Gastroesophageal sphincter (tissue), 4 donors: ENCODE results near the gene TMEM131L. TPM values are rescaled to one million over a fixed set of nuclear protein-coding genes. Genes with fewer than 3 reads are reported as not detected.

Experiments
- ATAC-seq: fragments of 150-250 bp; one replicate; pipeline ENCODE4 v1.9.1; 2016; ENCODE audit warnings: mild to moderate bottlenecking, moderate library complexity
- H3K27ac ChIP-seq, 4 donors: fragments of 200-600 bp; sonication (generic) in 3 of 4; 1 replicate in 3 of 4; 2 replicates in 1 of 4; pipeline ENCODE4 v1.5.1; 2016 to 2019
- H3K27me3 ChIP-seq: fragments of 200-600 bp; sonication (generic); one replicate; pipeline ENCODE4 v1.5.1; 2019
- H3K36me3 ChIP-seq, 2 donors: fragments of 200-600 bp; sonication (generic); one replicate each; pipeline ENCODE4 v1.5.1; 2019; ENCODE audit warnings: control low read depth in 1 of 2
- H3K4me1 ChIP-seq, 3 donors: fragments of 200-600 bp; sonication (generic); 1 replicate in 2 of 3; 2 replicates in 1 of 3; pipeline ENCODE4 v1.5.1; 2016 to 2019; ENCODE audit warnings: control low read depth in 2 of 3
- H3K4me3 ChIP-seq, 2 donors: fragments of 200-600 bp; sonication (generic); one replicate each; pipeline ENCODE4 v1.5.1; 2019; ENCODE audit warnings: mild to moderate bottlenecking in 1 of 2, moderate library complexity in 1 of 2
- H3K9me3 ChIP-seq, 3 donors: fragments of 200-600 bp; sonication (generic); one replicate each; pipeline ENCODE4 v1.5.1; 2017 to 2019; ENCODE audit warnings: control low read depth in 2 of 3
- CTCF ChIP-seq, 4 experiments: fragments of 200-600 bp in 2 of 4; fragments of 450-650 bp in 2 of 4; sonication (generic) in 1 of 4; IDR thresholded peaks; one replicate each; pipeline ENCODE4 v1.5.1; 2017 to 2019; ENCODE audit warnings: antibody characterized with exemption in 4 of 4, mild to moderate bottlenecking in 2 of 4, moderate library complexity in 2 of 4
- EP300 ChIP-seq: sonication (generic); formaldehyde crosslinking; IDR thresholded peaks from one replicate; pipeline ENCODE4 v1.6.1; 2017; ENCODE audit warnings: antibody characterized with exemption, mild to moderate bottlenecking
- POLR2A ChIP-seq, 2 donors: fragments of 450-650 bp; IDR thresholded peaks; one replicate each; pipeline ENCODE4 v1.6.1; 2017; ENCODE audit warnings: antibody characterized with exemption in 2 of 2, mild to moderate bottlenecking in 2 of 2, moderate library complexity in 1 of 2
- POLR2AphosphoS5 ChIP-seq: sonication (generic); formaldehyde crosslinking; IDR thresholded peaks from one replicate; pipeline ENCODE4 v1.6.1; 2017; ENCODE audit warnings: antibody characterized with exemption
- WGBS, 2 donors: methylation state at CpG; one replicate each; pipeline ENCODE4 v1.1.5; 2018; ENCODE audit warnings: low coverage in 1 of 2; 5-methylcytosine and 5-hydroxymethylcytosine counted together
- total RNA-seq, 4 donors: library from RNA; depleted of rRNA; stranded (reverse); fragments of >200 nt; gene quantifications; one replicate each; pipeline ENCODE4 v1.1.0, GENCODE V29; 2016

Gene TMEM131L
- total RNA-seq, 4 donors from 2014 or later = 14.2 to 24.0 (median 18.4) TPM

- Histone ChIP-seq H3K36me3 (no peaks in the 10 kb centered on the region), H3K9me3 (no peaks in the 10 kb centered on the region), H3K27ac (peak overlapping the region in 1 of 4 donors; percentile 31), H3K4me1 (no peaks in the 10 kb centered on the region), H3K4me3 (no peak overlapping the region), H3K27me3 (no peaks in the 10 kb centered on the region)
- no peak for TF ChIP-seq EP300
- no peak for ATAC-seq
- 48% methylated on average over 2 to 5 of the region's 5 CpGs for WGBS, 2 donors
These were observed 47.1 kb upstream of the TMEM131L start for GRCh38 chr4:153419029-153419428.

- TF ChIP-seq CTCF (IDR thresholded peaks at IDR 0.05) (no peak), POLR2A (IDR thresholded peaks at IDR 0.05) (no peak), POLR2AphosphoS5 (no peak), EP300 (no peak)
- Histone ChIP-seq H3K27me3 (no peaks in the 10 kb centered on the region), H3K4me3 (no peak overlapping the region), H3K9me3 (no peaks in the 10 kb centered on the region), H3K36me3 (no peaks in the 10 kb centered on the region), H3K4me1 (no peaks in the 10 kb centered on the region), H3K27ac (no peak overlapping the region)
- ATAC-seq = no peak
- WGBS, 2 donors = 0 to 71% methylated on average over 1 to 9 of the region's 9 CpGs
These were observed 46.4 kb upstream of the TMEM131L start for GRCh38 chr4:153419673-153420278.

- Histone ChIP-seq H3K4me1 (no peaks in the 10 kb centered on the region), H3K27me3 (no peaks in the 10 kb centered on the region), H3K36me3 (no peaks in the 10 kb centered on the region), H3K9me3 (no peaks in the 10 kb centered on the region), H3K27ac (no peak overlapping the region), H3K4me3 (no peak overlapping the region)
- TF ChIP-seq EP300 (no peak), POLR2A (IDR thresholded peaks at IDR 0.05) (no peak), CTCF (IDR thresholded peaks at IDR 0.05) (no peak), POLR2AphosphoS5 (no peak)
- peak; percentile 55 for ATAC-seq
- 75% methylated on average over 1 of the region's 2 CpGs; no CpG with 5 or more reads in 1 of the 2 donors for WGBS, 2 donors
These were observed 45.8 kb upstream of the TMEM131L start for GRCh38 chr4:153420361-153420760.

- ATAC-seq = no peak
- no peaks in the 10 kb centered on the region for H3K36me3 ChIP-seq
- TF ChIP-seq EP300 (no peak), POLR2A (IDR thresholded peaks at IDR 0.05) (no peak), POLR2AphosphoS5 (no peak), CTCF (IDR thresholded peaks at IDR 0.05) (no peak)
- no peaks in the 10 kb centered on the region for H3K9me3 ChIP-seq
- WGBS, 2 donors = 94 to 100% methylated on average over 3 of the region's 3 CpGs
- H3K27me3 ChIP-seq = no peaks in the 10 kb centered on the region
- H3K4me1 ChIP-seq = no peaks in the 10 kb centered on the region
- no peak overlapping the region for H3K4me3 ChIP-seq
- no peak overlapping the region for H3K27ac ChIP-seq
These were observed 44.2 kb upstream of the TMEM131L start for GRCh38 chr4:153421941-153422340.

- Histone ChIP-seq H3K36me3 (no peaks in the 10 kb centered on the region), H3K4me1 (peaks cover 0 to 24% (median 0%) of the 10 kb centered on the region in 3 donors), H3K27me3 (no peaks in the 10 kb centered on the region), H3K4me3 (no peak overlapping the region), H3K9me3 (no peaks in the 10 kb centered on the region), H3K27ac (no peak overlapping the region)
- ATAC-seq = no peak
- TF ChIP-seq POLR2AphosphoS5 (no peak), CTCF (IDR thresholded peaks at IDR 0.05) (no peak), EP300 (no peak), POLR2A (IDR thresholded peaks at IDR 0.05) (no peak)
- 71 to 77% methylated on average over 3 to 4 of the region's 4 CpGs for WGBS, 2 donors
These were observed 39.8 kb upstream of the TMEM131L start for GRCh38 chr4:153426207-153426885.
